ENCODE data around the gene PPP1R13B.

Gene PPP1R13B

GRCh38 chr14:103738701-103739451 is 108.5 kb downstream of the PPP1R13B start:
- no peak for DNase-seq

GRCh38 chr14:103738166-103738565 is 109.2 kb downstream of the PPP1R13B start:
- no peak for DNase-seq

GRCh38 chr14:103737432-103738045 is 109.8 kb downstream of the PPP1R13B start:
- no peak for DNase-seq

GRCh38 chr14:103736546-103737431 is 110.6 kb downstream of the PPP1R13B start:
- no peak for DNase-seq

GRCh38 chr14:103735815-103736545 is 111.4 kb downstream of the PPP1R13B start:
- no peak for DNase-seq

GRCh38 chr14:103735439-103735814 is 111.9 kb downstream of the PPP1R13B start:
- no peak for DNase-seq

DNA sequence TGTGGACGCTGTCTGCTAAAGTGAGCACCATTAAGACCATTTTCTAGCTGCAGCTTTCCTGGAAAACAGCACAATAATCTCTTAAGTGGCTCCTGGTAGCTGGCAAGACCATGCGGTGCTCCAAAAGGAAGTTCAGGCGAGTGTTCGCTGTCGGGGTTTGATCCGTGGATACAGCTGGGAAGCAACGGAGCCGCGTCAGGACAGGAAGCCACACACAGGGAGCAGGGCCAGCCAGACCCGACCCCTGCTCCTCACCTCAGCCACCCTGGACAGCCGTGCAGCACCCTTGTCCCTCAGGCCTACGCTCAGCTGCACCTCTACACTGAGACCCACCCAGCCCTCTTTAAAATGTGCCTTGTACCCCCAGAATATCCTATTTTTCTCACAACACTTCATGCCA is 112.4 kb downstream of the PPP1R13B start:
- no peak for DNase-seq

- DNase-seq: no peak
Measured at GRCh38 chr14:103734081-103734888, 113.1 kb downstream of the PPP1R13B start.

- no peak for DNase-seq
Measured at GRCh38 chr14:103733651-103734050, 113.7 kb downstream of the PPP1R13B start.

DNA sequence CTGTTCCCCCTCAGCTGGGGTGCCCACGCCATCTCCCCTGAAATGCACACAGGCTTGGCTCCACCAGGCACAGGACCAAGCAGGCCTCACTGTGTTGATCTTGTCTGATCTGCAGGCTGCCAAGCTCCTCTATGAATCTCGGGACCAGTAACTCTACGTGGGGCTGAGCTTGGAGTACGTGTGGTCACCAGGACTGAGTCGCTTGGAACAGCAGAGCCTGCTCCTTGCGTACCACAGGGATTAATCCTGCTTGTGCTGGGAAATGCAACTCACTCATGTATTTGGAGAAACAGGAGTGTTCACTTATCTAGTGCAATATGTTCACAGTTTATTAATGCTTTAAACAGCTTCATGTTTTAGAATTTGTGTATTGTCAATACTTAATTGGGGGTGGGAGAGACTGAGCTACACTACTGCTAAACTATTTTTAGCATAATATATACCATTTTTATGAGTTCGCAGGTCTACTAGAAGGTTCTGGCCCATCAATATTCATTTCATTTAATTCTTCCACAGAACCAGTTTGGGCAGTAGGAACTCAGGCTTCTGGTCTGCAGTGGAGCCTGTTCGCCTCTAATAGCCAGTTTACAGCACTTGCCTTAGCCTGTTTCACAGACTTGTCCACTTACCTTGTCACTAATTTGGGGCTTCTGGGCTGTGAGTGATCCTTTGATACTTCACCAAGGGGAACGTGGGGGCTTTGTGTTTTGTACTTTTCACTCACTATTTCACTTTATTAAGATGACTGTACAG is 114.3 kb downstream of the PPP1R13B start:
- no peak for DNase-seq

DNA sequence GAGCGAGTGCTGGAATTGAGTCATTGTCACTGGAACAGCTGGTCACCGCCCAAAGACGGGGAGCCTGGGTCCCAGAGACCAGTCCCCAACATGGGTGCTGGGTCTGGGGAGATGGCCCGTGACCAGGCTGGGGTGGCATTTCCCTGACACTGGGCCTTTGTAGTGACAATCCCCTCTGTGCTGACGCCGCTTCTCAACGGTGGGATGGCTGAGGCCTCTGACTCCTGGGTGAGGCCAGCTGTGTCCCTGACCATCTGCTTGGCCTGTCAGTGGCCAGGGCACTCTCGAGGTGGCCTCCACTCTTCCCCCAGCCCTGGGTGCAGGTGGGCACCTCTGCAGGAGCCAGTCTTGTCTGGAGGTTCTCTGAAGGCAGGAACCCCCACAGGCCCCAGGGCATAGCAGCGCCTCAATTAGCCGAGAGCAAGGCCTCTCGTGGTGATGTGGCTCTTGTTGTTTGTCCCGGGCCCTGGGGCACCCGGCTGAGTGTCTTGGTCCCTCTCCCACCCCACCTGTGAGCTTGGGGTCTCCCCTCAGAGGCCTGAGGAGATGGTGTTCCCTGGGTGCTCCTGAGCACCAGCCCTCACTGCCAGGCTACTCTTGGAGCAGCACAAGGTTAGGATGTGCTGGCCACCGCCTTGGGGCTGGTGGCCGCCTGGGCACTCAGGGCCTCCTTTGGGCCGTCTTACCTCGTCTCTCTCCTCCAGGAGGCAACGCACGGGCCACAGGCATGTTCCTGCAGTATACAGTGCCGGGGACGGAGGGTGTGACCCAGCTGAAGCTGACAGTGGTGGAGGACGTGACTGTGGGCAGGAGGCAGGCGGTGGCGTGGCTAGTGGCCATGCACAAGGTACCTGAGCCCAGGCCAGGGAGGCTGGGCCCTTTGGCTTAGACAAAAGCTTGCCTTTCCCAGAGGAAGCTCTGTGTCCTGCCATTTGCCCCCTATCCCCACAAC is 115.2 kb downstream of the PPP1R13B start:
- DNase-seq: no peak

GRCh38 chr14:103731481-103731880 is 115.9 kb downstream of the PPP1R13B start:
- no peak for DNase-seq

- no peak for DNase-seq
Measured at GRCh38 chr14:103730490-103731035, 116.8 kb downstream of the PPP1R13B start.

DNA sequence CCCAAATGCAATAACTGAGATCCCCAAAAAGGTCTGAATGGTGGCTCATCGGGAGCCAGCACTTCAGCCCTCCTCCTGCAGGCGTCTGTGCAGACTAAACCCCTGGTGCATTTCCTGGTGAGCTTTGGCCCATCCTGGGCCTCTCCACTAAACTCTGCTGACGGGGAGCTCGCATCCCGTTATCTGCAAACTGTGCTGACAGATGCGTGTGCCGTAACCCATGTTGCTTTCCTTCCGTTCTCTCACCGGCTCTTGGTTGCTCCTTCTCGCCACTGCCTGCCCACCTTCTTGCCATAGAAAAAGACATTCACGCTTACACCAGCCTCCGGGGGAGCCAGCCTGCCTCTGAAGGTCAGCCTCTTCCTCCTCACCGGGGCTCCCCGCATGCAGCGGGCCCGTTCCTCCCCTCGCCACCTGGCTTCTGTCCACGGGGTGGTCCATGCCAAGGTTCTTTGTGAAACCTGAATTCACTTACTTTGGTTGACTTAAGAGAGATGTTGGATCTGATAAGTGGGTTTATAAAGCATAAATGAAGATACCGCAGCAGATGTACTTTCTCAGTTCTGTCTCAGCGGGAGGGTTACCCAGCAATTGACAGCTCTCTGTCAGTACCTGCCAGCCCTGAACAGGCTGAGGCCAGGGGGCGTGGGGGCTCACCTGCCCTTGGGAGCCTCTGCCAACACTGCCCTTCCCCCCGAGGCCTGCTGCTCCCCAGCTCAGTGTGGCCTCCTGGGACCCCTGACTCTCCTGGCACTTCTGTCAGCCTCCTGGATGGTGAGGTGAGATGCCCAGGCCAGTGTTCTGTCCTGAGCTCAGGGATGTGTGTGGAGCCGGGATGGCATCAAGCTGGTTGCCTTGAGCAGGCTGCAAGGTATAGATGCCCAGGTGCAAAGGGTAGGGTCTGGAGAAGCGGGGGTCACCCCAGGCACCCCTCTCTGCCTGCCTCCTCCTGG is 117.6 kb downstream of the PPP1R13B start:
- no peak for DNase-seq

GRCh38 chr14:103728721-103729120 is 118.7 kb downstream of the PPP1R13B start:
- no peak for DNase-seq

GRCh38 chr14:103728141-103728540 is 119.2 kb downstream of the PPP1R13B start:
- DNase-seq: no peak

- DNase-seq: no peak
Measured at GRCh38 chr14:103727313-103727980, 119.9 kb downstream of the PPP1R13B start.

GRCh38 chr14:103726474-103726873 is 120.9 kb downstream of the PPP1R13B start:
- no peak for DNase-seq

Data from activated gamma-delta T cell treated with Interleukin-2 at 50 U/mL for 16 hours (primary cell).